GM19452 (cell line): ENCODE data around the gene GSX2.
"Not testable (repeated sequence)": the region's sequence is repeated elsewhere in the genome, so short reads cannot be mapped to it uniquely, and the experiment has no call there.

Source experiments
- ATAC-seq: cut with Tn5 transposase; IDR thresholded peaks from one replicate; pipeline ENCODE4 v1.9.1; 2021; ENCODE audit not compliant: unreplicated experiment

The GSX2 gene

GRCh38 chr4:54099748-54100574, at the start of gene GSX2:
Gene GSX2, plus strand, starts transcription at chr4:54100163. Its CDS starts 182 bp downstream, at chr4:54100345.
- no peak for ATAC-seq

- no peak for ATAC-seq
Observed at GRCh38 chr4:54050214-54050904, 49.6 kb upstream of the GSX2 start.

- ATAC-seq = not testable (repeated sequence)
Observed at GRCh38 chr4:54053322-54053721, 46.6 kb upstream of the GSX2 start.

GRCh38 chr4:54054501-54054900, 45.5 kb upstream of the GSX2 start:
- ATAC-seq = no peak

GRCh38 chr4:54055494-54055893, 44.5 kb upstream of the GSX2 start:
- ATAC-seq = no peak

- no peak for ATAC-seq
Observed at GRCh38 chr4:54056360-54056759, 43.6 kb upstream of the GSX2 start.

- ATAC-seq = no peak
Observed at GRCh38 chr4:54058171-54058570, 41.8 kb upstream of the GSX2 start.

- ATAC-seq = no peak
Observed at GRCh38 chr4:54060116-54060515, 39.8 kb upstream of the GSX2 start.

GRCh38 chr4:54061067-54061466, 38.9 kb upstream of the GSX2 start:
- ATAC-seq = no peak

- ATAC-seq = no peak
Observed at GRCh38 chr4:54061873-54062272, 38.1 kb upstream of the GSX2 start.

- no peak for ATAC-seq
Observed at GRCh38 chr4:54062392-54062791, 37.6 kb upstream of the GSX2 start.

- no peak for ATAC-seq
Observed at GRCh38 chr4:54063229-54063628, 36.7 kb upstream of the GSX2 start.

- peak; percentile 24 for ATAC-seq
Observed at GRCh38 chr4:54063737-54064316, 36.1 kb upstream of the GSX2 start.

- peak; percentile 96 for ATAC-seq
Observed at GRCh38 chr4:54064317-54065111, 35.4 kb upstream of the GSX2 start, which contains the start of gene CHIC2. Gene CHIC2, minus strand, starts transcription at chr4:54064605. Its CDS starts 305 bp downstream, at chr4:54064300.

- no peak for ATAC-seq
Observed at GRCh38 chr4:54065282-54066087, 34.5 kb upstream of the GSX2 start.

GRCh38 chr4:54066088-54066415, 33.9 kb upstream of the GSX2 start:
- no peak for ATAC-seq

GRCh38 chr4:54066718-54067129, 33.2 kb upstream of the GSX2 start:
- ATAC-seq = no peak

- no peak for ATAC-seq
Observed at GRCh38 chr4:54067166-54067565, 32.8 kb upstream of the GSX2 start.

GRCh38 chr4:54073271-54073880, 26.6 kb upstream of the GSX2 start:
- ATAC-seq = no peak

GRCh38 chr4:54074381-54074780, 25.6 kb upstream of the GSX2 start:
- ATAC-seq = no peak
